NCI-H128 (cell line): Measurements from ENCODE around the gene BLVRB.
A peak's percentile ranks its signal among the peaks of the same experiment; 100 is the strongest.
"Not testable (repeated sequence)": the region's sequence is repeated elsewhere in the genome, so short reads cannot be mapped to it uniquely, and the experiment has no call there.

Source experiments
- DNase-seq: peaks from one replicate; lab custom pipeline; 2025; ENCODE audit not compliant: unreplicated experiment; lab: John Stamatoyannopoulos, UW

The BLVRB gene

GRCh38 chr19:40423938-40424337, 41.6 kb downstream of the BLVRB start:
- DNase-seq, result no peak

GRCh38 chr19:40422748-40423566, 42.6 kb downstream of the BLVRB start:
- DNase-seq, result no peak

- no peak for DNase-seq
Measured at GRCh38 chr19:40421993-40422747, 43.4 kb downstream of the BLVRB start.

GRCh38 chr19:40420766-40421765, 44.5 kb downstream of the BLVRB start:
- DNase-seq, result peak; percentile 48

- DNase-seq, result no peak
Measured at GRCh38 chr19:40420451-40420765, 45.1 kb downstream of the BLVRB start.

- no peak for DNase-seq
Measured at GRCh38 chr19:40419780-40420179, 45.8 kb downstream of the BLVRB start.

GRCh38 chr19:40419066-40419612, 46.4 kb downstream of the BLVRB start:
- no peak for DNase-seq

- no peak for DNase-seq
Measured at GRCh38 chr19:40418040-40418439, 47.5 kb downstream of the BLVRB start.

- DNase-seq, result no peak
Measured at GRCh38 chr19:40417643-40417981, 47.9 kb downstream of the BLVRB start.

GRCh38 chr19:40416918-40417642, 48.5 kb downstream of the BLVRB start:
- DNase-seq, result no peak

GRCh38 chr19:40415768-40416167, 49.8 kb downstream of the BLVRB start:
- DNase-seq, result no peak

- DNase-seq, result no peak
Measured at GRCh38 chr19:40414542-40415535, 50.7 kb downstream of the BLVRB start.

- no peak for DNase-seq
Measured at GRCh38 chr19:40413291-40413845, 52.2 kb downstream of the BLVRB start, which contains the start of gene PRX. TSS of gene PRX (minus strand) at chr19:40413378. CDS start at chr19:40407932, 5,446 bp downstream.

GRCh38 chr19:40412866-40413265, 52.7 kb downstream of the BLVRB start:
- no peak for DNase-seq

GRCh38 chr19:40411958-40412499, 53.5 kb downstream of the BLVRB start:
- no peak for DNase-seq

GRCh38 chr19:40411125-40411842, 54.3 kb downstream of the BLVRB start:
- DNase-seq, result no peak

GRCh38 chr19:40410030-40410389, 55.5 kb downstream of the BLVRB start:
- DNase-seq, result no peak

GRCh38 chr19:40408598-40408925, 57.0 kb downstream of the BLVRB start:
- not testable (repeated sequence) for DNase-seq
